NCI-H2196 treated with DMSO at 0.1 percent for 48 hours (cell line): ENCODE measurements around the gene TSN.
"Not testable (repeated sequence)": the region's sequence is repeated elsewhere in the genome, so short reads cannot be mapped to it uniquely, and the experiment has no call there.

ENCODE experiments used
- DNase-seq: peaks from one replicate; lab custom pipeline; 2025; ENCODE audit not compliant: unreplicated experiment; lab: John Stamatoyannopoulos, UW

TSN gene

DNA sequence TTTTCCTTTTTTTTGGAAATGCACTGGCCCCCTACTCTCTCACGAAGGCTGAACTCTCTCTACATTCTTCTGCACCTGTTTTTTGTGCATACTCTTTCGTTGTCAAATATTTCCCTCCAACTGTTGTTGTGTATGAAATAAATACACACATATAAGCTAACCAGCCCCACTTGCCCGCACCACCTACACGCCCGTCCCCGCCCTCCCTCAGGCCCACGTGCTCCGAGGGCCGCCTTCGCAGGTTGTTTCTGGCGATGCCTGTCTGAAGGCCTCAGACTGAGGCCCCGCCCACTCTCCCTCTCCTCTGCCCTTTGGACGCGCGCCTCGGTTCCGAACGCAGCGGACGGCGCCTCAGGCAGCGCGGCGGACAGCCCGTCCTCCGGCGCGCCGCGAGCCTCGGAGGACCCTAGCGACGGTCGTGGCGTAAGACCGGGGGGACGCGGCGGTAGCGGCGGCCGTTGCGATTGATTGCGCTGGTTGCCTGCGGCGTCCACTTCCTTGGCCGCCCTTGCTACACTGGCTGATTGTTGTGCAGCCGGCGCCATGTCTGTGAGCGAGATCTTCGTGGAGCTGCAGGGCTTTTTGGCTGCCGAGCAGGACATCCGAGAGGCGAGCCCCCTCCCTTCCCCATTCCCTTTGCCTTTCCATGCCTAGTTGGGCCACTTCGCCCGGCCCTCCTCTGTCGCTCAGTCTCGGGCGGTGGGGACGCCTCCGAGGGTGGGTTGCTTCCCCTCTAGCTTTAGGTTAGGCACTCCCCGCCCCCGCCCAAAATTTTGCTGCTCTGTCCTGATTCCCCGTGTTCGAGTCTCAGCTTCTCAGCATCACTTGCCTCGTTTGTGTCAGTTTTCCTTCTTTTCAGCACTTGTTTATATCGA, at the start of gene TSN:
Gene TSN (plus strand): TSS at position 415 of the 875 bp plus-strand sequence. CDS start 129 bp downstream, at position 544.
- DNase-seq = peak; percentile 95

DNA sequence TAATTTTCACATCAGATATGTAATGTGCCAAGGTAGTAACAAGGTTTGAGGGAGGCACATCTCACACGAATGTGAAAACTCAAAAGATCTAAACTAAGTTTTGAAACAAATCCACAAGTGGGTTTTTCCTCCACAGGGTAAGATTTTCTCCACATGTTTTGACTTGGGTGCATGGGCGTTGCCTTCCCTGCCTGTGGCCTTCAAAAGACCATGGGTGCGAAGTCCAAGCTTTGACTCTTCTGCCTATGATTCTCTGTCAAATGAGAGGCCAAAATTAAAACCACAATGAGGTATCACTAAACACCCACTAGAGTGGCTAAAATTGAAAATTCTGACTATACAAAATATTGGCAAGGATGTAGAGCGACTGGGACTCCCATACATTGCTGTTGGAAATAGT, 49.5 kb upstream of the TSN start:
- no peak for DNase-seq

DNA sequence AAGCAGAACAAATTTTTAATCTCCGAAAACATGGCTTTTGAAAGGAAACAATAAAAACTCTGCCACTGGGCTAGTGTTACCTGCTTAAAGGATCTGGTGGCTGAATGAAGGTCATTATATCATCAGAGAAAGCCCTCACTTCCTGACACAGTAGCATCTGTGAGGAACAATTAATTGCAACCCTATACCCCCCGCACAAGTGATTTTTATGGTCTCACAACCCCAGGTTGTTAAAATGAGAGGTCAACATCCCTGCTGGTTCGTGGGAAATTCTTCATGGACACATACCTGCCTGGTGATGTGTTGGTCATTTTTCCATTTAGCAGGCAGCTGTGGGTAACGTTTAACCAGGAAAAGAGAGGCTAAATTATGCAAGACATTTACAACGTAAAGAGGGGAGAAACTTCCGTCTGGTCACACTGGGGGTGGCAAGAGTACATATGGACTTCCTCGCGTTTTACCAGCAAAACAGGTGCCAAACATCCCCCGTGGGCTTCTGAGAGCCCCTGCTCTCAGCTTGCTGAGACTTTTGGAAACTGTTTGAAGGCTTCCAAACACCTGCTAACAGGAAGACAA, 48.0 kb upstream of the TSN start:
- peak; percentile 48 for DNase-seq

DNA sequence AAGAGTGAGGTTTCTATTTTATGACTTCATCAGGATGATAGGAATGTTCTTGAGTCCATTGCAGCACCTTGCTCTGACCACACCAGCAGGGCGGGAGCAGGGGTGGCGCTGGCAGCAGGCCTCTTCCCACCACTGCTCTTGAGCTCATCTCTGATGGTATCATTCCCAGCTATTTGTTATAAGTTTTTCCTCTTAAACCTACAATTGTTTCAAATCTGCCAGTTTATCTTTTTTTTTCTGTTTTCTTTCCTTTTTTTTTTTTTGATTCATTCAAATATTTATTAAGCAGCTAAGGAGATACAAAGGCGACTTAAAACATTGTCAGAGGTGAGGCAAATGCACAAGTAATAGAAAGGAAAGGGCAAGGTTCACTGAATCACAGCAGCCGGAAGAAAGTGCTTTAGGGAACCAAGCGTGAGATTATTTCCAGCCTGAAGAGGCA, 47.5 kb upstream of the TSN start:
- peak; percentile 47 for DNase-seq

DNA sequence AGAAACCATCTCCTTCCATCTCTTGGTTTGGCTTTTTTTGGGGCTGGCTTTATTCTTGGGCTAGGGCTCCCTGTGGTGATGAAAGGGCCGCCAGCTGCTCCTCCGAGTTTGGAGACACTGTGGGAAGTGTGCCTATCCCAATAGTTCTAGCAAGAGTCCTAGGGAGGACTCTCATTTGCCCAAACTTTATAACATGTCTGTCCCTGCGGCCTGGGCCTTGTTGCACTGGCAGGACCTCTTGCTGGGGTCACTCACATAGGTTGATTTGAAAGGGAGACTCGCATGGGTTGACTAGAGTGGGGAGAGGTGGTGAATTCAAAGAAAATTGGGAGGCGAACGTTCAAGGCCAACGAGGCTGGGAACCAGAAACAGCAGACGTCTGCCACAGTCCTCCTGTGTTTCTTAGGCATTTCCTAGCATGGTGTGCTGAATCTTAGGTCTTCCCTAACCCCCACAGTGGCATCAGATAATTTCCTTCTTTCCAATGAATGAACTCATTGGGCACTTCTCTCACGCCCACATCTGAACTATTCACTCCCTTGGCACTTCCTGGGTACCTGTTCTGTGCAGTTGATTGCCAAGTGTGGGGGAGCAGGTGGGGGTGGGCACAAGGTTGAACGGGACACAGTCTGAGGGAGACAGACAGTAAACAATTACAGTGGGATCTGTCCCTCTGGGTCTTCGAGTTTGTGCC, 45.5 kb upstream of the TSN start:
- DNase-seq = no peak

DNA sequence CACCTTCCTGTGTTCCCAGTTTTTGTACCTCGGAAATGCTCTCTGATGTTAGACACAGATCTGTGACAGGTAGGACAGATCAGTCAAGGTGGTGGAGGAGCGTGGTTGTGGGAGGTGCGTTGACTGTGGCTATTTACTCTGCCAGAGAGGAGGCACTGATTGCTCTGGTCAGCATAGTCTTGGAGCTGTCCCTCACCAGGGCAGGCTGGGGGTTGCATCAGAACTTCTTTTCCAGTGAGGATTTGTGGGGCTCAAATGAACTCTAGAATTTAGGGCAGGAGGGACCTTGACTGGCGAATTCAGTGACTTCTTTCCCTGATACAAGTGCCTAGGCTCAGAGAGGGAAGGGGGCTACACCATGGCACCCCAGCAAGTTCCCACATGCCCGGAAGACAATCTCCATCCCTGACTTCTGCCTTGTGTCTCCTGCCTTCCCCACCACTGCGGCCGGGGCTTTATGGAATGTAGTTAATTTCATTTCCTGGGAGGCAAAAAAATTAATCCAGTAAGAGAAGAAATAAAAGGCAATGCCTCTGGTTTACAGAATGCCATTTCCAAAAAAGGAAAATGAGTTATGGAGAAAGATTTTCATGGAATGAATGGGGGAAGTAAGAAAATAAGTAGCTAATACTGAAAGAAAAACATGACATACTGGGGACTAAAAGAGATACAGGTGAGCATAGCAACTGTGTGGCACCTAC, 44.8 kb upstream of the TSN start:
- DNase-seq = no peak

DNA sequence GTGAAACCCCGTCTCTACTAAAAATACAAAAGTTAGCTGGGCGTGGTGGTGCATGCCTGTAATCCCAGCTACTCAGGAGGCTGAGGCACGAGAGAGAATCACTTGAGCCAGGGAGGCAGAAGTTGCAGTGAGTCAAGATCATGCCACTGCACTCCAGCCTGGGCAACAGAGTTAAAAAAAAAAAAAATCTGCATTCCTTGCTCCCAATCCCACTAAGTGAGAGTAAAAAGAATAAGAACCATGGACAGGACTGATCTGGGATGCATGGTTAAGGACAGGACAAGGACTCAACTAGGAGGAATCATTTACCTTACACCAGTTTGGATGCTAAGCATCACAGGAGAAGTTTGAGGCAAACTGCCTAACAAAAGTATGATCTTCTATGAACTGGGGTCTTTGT, 44.0 kb upstream of the TSN start:
- not testable (repeated sequence) for DNase-seq

DNA sequence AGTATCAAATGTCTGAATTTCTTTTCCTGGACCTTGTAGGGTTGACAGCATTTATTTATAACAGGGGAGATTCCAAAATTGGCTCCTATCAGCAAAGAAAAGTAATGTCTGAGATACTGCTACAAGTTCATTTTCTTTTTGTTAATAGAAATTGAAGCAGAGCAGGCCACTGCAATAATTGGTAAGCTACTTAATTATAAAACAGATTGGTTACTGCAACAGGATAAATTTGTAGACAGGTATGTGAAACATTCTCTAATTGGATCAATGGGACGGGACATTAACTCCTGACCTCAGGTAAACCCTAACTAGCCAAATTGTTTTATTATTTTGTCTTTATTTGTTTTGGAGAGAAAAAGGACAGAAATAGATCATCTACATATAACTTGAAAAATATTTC, 39.3 kb upstream of the TSN start:
- no peak for DNase-seq

DNA sequence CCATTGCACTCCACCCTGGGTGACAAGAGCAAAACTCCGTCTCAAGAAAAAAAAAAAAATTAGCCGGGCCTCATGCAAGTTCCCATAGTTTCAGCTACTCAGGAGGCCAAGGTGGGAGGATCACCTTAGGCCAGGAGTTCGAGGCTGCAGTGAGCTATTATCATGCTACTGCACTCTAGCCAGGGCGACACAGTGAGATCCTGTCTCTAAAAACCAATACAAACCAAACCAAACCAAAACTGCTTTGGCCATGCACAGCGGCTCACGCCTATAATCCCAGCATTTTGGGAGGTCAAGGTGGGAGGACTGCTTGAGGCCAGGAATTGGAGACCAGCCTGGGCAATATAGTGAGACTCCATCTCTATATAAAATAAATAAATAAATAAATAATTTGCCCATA, 37.9 kb upstream of the TSN start:
- no peak for DNase-seq

DNA sequence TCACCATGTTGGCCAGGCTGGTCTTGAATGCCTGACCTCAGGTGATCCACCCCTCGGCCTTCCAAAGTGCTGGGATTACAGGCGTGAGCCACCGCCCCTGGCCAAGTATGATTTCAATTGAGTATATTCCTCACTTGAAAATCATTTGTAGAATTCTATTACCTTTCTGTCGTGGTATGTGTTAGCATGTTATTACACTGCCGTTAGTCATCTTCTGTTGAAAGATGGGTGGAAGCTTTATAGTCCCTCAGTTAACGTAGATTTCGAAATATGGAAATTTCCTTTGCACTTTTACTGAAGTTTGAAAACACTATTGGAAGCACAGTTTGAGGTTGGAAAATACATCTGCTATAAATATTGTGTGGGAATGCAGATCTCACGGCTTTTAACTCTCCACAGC, 33.5 kb upstream of the TSN start:
- DNase-seq = no peak

DNA sequence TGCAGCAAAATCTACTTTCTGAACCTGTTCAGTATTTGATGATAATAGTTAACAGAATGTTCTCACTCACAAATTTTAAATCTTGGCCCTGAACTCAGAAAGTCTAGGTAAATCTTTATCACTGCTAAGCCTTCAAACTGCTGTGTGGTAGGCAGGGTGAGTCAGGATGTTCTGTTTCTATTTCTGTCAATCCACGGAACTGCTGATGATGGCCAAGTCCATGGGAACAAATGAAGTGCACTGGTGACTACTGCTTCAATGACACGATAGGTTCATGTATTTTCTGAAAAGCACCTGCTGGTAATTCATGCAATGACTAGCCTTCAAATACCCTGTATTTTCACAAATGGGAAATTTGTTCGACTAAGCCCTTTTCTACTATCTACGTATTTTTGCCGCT, 33.0 kb upstream of the TSN start:
- no peak for DNase-seq

DNA sequence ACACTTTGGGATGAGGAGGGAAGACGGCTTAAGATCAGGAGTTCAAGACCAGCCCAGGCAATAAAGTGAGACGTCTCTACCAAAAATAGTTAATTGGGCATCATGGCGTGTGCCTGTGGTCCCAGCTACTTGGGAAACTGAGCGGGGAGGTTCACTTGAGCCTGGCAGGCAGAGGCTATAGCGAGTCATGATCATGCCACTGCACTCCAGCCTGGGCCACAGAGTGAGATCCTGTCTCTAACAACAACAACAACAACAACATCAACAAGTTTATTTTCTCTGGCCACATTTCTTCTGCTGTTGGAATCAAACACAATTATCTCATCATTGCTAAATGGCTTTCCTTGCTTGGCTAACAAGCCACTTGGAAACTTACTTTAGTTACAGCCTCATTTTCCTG, 32.1 kb upstream of the TSN start:
- no peak for DNase-seq

DNA sequence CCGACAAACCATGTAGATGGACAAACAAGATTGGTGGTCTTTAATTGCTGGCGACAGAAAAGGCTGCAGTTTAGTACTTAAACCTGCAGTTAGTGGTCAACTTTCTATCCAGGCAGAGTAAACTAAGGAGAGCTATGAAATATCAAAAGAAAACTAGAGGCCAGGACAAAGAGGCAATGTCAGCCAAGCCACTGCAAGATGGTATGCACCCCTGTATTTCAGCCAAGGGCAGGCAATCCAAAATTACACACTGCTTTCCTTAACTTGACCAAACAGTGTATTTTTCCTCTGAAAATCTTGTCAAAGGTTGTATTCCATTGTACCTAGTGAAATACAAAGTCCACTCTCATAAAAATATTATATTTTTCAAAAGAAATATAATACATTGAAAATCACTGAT, 28.1 kb upstream of the TSN start:
- no peak for DNase-seq

DNA sequence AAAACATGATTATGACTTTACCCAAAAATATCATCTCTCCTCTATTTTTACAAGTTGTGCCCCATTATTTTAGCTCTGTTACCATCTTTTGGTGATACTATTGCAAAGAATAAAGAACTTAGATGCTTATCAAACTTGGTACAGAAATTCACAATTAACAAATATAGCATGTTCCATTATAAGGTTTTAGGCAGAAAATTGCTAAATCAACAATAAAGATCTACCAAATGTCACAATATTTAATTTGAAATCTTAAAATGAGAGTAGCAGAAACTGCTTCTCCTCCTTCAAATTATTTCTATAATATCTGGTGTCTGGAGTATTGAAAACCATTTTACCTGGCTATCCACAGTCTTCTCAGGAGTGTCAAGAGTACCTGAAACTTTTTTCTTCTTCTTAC, 27.5 kb upstream of the TSN start:
- no peak for DNase-seq

DNA sequence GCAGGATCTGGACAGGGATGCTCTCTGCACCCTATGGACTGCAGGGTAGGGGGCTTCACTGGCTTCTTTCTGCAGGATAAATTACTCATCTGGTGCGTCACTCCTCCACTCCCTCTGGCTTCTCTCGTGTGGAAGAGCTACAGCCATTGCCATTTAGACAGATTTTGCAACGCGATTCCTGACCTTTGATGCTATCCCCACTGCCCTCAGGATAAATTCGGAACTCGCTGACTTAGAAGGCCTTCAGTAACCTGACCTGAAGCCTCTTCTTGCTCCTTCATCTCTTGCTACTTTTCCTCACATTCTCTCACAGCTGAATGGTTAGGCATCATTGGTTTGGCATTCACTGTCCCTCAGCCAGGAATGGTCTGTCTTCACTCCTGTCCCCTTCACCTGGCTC, 24.1 kb upstream of the TSN start:
- DNase-seq = no peak

DNA sequence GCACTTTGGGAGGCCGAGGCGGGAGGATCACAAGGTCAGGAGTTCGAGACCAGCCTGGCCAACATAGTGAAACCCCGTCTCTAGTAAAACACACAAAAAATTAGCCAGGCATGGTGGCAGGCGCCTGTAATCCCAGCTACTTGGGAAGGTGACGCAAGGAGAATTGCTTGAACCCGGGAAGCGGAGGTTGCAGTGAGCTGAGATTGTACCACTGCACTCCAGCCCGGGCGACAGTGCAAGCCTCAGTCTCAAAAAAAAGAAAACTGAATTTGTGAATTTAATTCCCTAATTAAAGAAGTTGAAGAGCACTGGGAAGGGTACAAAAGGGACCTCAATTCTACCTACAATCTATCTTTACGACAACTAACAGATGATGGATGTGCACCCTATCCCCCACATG, 20.9 kb upstream of the TSN start:
- not testable (repeated sequence) for DNase-seq

DNA sequence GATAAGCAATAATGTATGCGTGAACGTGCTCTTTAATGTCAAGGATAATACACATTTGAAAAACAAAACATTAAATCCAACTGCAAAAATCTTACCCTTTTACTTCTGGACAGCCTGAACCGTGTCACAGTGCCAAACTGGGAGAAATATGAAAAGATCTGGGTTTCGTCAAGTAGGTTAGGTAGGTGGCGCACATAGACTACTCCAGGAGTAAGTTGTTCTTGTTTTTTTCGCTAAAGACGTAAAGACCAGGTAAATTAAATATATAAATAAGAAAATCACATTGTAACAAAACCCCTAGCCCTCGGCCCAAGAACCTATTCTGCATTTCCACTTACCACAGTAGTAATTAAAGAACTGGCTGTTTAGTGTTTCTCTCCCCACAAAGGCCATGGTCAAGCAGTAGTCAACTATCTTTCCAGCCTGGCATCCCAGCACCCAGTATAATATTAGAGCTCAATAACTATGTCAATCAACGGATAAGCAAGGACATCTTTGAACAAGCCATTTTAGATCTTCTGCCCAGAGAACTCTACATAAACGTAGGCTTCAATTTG, 19.9 kb upstream of the TSN start:
- DNase-seq = peak; percentile 23

DNA sequence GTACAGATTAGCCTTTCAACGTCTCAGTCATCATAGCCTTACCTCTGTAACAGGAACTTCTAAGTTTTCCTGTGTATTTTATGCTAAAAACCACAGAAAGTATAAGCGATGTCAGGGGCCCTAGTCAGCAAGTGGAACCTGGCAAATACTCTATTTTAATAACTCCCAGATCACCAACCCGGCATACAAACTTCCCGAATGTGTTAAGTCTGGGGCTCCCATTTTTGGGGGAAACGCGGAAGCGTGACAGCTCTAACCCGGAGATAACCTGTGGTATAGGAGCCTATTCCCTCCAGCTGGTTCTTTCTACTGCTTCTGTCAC, 19.4 kb upstream of the TSN start:
- DNase-seq = no peak

DNA sequence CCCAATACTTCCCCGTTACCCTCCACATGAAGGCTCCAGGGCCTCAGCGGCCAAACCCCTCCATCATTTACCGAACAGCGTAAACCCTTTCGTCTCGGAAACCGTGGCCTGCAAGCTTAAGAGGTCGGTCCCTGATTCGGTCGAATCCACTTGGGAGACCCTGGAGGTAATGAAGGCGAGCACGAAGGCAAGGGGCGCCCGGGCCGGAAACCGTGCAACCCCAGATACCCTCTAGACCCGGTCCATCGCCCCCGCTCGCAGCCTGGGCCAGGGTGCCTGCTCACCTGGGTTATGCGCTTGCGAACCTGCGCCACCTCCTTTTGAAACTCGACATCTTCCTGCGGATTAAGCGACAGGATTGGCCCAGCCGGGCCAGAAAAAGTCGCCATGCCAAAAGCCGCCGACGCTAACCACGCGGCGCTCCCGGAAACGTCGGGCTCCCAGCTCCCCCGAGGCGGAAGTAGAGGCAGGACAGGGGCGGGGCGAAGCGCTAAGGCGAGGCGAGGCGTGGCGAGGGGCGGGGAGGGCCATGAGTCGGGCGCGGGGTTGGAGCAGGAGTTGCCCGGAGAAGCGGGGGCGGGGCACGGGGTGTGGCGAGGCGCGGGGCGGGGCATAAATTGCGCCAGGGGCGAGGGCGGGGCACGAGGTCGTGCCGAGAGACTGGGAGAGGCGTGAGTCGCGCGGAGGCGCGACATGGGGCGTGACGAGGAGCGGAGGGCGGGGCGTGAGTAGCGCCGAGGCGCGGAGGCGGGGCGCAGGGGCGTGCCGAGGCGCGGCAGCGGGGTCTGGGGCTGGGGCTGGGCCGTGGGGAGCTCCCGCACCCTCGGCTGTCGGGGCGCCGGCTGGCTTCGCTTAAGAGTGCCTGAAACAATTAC, 18.8 kb upstream of the TSN start, which contains the start of gene NIFK:
Gene NIFK (minus strand): TSS at position 414 of the 875 bp plus-strand sequence. CDS start 25 bp downstream, at position 389.
- DNase-seq = peak; percentile 96

DNA sequence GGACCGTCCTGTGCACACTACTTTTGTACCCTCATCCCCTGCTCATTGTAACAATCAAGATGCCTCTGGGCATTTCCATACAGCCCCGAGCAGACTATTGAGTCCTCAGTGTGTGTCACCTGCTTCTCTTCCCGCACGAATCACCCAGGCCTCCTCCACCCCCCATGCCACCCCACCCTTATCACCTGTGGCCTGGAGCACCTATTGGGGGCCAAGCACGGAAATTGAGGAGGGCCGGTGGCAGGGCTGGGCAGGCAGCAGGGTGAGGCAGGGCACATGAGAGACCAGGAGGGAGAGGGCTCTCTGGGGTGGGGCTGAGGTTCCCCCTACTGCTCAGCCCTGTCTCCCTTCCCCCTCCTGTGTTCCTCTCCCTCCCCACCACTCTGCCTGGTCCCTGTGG, 14.5 kb upstream of the TSN start:
- no peak for DNase-seq
